OCI-LY7 (cell line): Measurements from ENCODE around the gene THRB. TPM values are rescaled to one million over a fixed set of nuclear protein-coding genes. Genes with fewer than 3 reads are reported as not detected.

Experiments
- BruUV-seq: library from RNA; stranded (reverse); fragments of 400-500 nt; replicated peaks from 2 replicates; lab custom pipeline; 2021; lab: Mats Ljungman, UMichigan
- CTCF ChIA-PET: fragments of 300-600 bp; sonication (Branson Sonifier 250); formaldehyde crosslinking; loops from one replicate; lab custom pipeline; 2022; ENCODE audit warnings: antibody characterized with exemption; ENCODE audit not compliant: unreplicated experiment; lab: Charles Lee
- POLR2A ChIA-PET: fragments of 300-600 bp; sonication (Branson Sonifier 250); formaldehyde crosslinking; loops from one replicate; lab custom pipeline; 2022; ENCODE audit warnings: antibody characterized with exemption; lab: Charles Lee
- DNase-seq: peaks from one replicate; pipeline ENCODE4 v3.0.0-alpha.2; 2015; ENCODE audit warnings: low spot score
- H2AFZ ChIP-seq: fragments of 200-600 bp; sonication (generic), shearing (Covaris generic); 2 replicates; pipeline ENCODE4 v1.6.1; 2014; ENCODE audit warnings: mild to moderate bottlenecking, antibody characterized with exemption, low read length, moderate library complexity
- H3K27ac ChIP-seq: fragments of 200-600 bp; sonication (generic); 2 replicates; pipeline ENCODE4 v1.5.1; 2014; ENCODE audit warnings: mixed run types, low read depth, mild to moderate bottlenecking, moderate library complexity, low read length, inconsistent platforms; ENCODE audit not compliant: poor library complexity, severe bottlenecking
- H3K36me3 ChIP-seq: fragments of 200-600 bp; sonication (generic); 2 replicates; pipeline ENCODE4 v1.6.1; 2014; ENCODE audit warnings: mild to moderate bottlenecking, antibody characterized with exemption, low read length, moderate library complexity, mixed read lengths; ENCODE audit not compliant: insufficient read depth
- H3K4me1 ChIP-seq: fragments of 200-600 bp; sonication (generic); 2 replicates; pipeline ENCODE4 v1.5.1; 2014; ENCODE audit warnings: mild to moderate bottlenecking, low read length; ENCODE audit not compliant: insufficient read depth, poor library complexity, severe bottlenecking
- H3K4me2 ChIP-seq: fragments of 200-600 bp; sonication (generic); 2 replicates; pipeline ENCODE4 v1.6.1; 2014; ENCODE audit warnings: mild to moderate bottlenecking, low read length
- H3K4me3 ChIP-seq: fragments of 200-600 bp; sonication (generic); 2 replicates; pipeline ENCODE4 v1.5.1; 2014; ENCODE audit warnings: mild to moderate bottlenecking, low read depth, low read length; ENCODE audit not compliant: poor library complexity, severe bottlenecking
- H3K79me2 ChIP-seq: fragments of 200-600 bp; sonication (generic); 2 replicates; pipeline ENCODE4 v1.6.1; 2016; ENCODE audit warnings: low read depth, mild to moderate bottlenecking, low read length, moderate library complexity, mixed read lengths; ENCODE audit not compliant: insufficient read depth
- H3K9me2 ChIP-seq: fragments of 200-600 bp; sonication (generic); 2 replicates; pipeline ENCODE4 v1.6.1; 2016; ENCODE audit warnings: mild to moderate bottlenecking, low read length, mixed read lengths; ENCODE audit not compliant: insufficient read depth
- H3K9me3 ChIP-seq: fragments of 200-600 bp; sonication (generic); 2 replicates; pipeline ENCODE4 v1.6.1; 2014; ENCODE audit warnings: mild to moderate bottlenecking, mixed run types, low read length, mixed read lengths
- H4K20me1 ChIP-seq: fragments of 200-600 bp; sonication (generic); 2 replicates; pipeline ENCODE4 v1.6.1; 2014; ENCODE audit warnings: mild to moderate bottlenecking, antibody characterized with exemption, low read length, moderate library complexity, mixed read lengths; ENCODE audit not compliant: insufficient read depth
- EZH2phosphoT487 ChIP-seq: fragments of 200-600 bp; sonication (generic); IDR thresholded peaks from 2 replicates; pipeline ENCODE4 v1.6.1; 2018; ENCODE audit warnings: low read depth, borderline replicate concordance, mild to moderate bottlenecking, mixed run types, antibody characterized with exemption, low read length, moderate library complexity, mixed read lengths
- intact Hi-C: fragments of 100-400 bp; cut with micrococcal nuclease; formaldehyde crosslinking; loops from one replicate; pipeline ENCODE4 v1.10.0; 2022; ENCODE audit not compliant: unreplicated experiment
- total RNA-seq, 2 experiments: library from RNA; depleted of rRNA in 1 of 2; stranded (reverse); fragments of >200 nt in 1 of 2; shearing (Covaris generic) in 1 of 2; gene quantifications; 2 replicates each; pipeline ENCODE4 v1.2.3, GENCODE V29; 2014 to 2022
- TF ChIP-seq, protein P1 (sequence below): fragments of 200-600 bp; sonication (generic); conservative IDR thresholded peaks from 2 replicates; pipeline ENCODE4 v1.5.1; 2014; ENCODE audit warnings: mild to moderate bottlenecking, antibody characterized with exemption, low read length, moderate library complexity, mixed read lengths

Gene THRB
- total RNA-seq, 2 experiments from 2014 or later = not detected

DNA sequence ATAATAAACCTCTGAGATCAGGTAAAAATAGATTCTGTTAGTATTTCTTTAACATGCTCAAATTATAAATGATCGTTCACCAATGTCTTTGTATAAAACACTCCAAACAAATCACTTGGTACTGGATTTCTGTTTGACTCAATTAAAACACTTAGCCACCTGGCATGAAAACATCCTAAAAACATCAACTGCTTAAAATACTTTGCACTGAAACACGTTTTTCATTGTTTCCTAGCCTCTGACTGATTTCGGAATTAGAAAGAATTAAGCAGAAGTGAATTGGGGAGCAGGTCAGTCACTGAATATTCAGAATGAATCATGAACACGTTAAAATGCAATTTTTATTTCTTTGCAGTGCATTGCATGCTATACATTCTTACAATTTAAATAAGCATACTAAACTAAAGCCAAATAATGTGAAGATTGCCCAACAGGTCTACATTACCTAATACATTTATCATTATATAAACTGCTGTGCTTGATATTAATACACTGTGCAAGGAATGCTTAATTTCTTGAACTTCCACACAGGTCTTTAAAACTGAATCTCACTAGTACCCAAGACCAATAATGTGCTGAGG is 1.6 kb downstream of the THRB start:
- Histone ChIP-seq H3K36me3 (no peaks in the 10 kb centered on the region), H4K20me1 (no peaks in the 10 kb centered on the region), H3K4me1 (no peaks in the 10 kb centered on the region), H3K27ac (no peak overlapping the region), H3K4me2 (no peak overlapping the region), H3K9me3 (no peaks in the 10 kb centered on the region), H3K79me2 (no peaks in the 10 kb centered on the region), H3K9me2 (no peaks in the 10 kb centered on the region), H3K4me3 (no peak overlapping the region), H2AFZ (no peak overlapping the region)
- ChIA-PET CTCF (no interaction called here), POLR2A (no interaction called here)
- no TSS peak for BruUV-seq
- TF ChIP-seq EZH2phosphoT487 = no peak
- TF ChIP-seq, protein P1, sequence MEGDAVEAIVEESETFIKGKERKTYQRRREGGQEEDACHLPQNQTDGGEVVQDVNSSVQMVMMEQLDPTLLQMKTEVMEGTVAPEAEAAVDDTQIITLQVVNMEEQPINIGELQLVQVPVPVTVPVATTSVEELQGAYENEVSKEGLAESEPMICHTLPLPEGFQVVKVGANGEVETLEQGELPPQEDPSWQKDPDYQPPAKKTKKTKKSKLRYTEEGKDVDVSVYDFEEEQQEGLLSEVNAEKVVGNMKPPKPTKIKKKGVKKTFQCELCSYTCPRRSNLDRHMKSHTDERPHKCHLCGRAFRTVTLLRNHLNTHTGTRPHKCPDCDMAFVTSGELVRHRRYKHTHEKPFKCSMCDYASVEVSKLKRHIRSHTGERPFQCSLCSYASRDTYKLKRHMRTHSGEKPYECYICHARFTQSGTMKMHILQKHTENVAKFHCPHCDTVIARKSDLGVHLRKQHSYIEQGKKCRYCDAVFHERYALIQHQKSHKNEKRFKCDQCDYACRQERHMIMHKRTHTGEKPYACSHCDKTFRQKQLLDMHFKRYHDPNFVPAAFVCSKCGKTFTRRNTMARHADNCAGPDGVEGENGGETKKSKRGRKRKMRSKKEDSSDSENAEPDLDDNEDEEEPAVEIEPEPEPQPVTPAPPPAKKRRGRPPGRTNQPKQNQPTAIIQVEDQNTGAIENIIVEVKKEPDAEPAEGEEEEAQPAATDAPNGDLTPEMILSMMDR = no peak
- DNase-seq = no peak
- intact Hi-C loops = no loop called here

DNA sequence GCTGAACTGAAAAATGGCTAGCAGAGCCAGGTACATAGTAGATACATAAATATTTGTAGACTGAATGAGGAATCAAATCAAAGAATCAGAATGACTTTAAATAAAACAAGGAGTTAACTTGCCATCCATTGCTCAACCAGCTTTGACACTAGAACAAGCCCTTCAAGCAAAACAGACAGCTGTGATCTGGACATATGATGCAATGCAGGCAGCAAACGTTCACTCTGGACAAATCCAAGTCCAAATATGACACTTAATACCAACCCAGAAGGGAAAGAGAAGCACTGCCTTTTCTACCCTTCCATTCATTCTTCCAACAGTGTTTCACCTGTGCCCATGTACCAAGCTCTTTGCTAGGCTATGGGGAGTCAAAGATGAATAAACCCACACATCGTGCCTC is 4.5 kb downstream of the THRB start:
- Histone ChIP-seq H3K4me2 (no peak overlapping the region), H2AFZ (no peak overlapping the region), H3K36me3 (no peaks in the 10 kb centered on the region), H3K27ac (no peak overlapping the region), H3K9me3 (no peaks in the 10 kb centered on the region), H3K4me1 (no peaks in the 10 kb centered on the region), H4K20me1 (no peaks in the 10 kb centered on the region), H3K9me2 (no peaks in the 10 kb centered on the region), H3K4me3 (no peak overlapping the region), H3K79me2 (no peaks in the 10 kb centered on the region)
- ChIA-PET POLR2A (no interaction called here), CTCF (no interaction called here)
- intact Hi-C loops = no loop called here
- DNase-seq = no peak
- no TSS peak for BruUV-seq
- TF ChIP-seq, protein P1 = no peak
- TF ChIP-seq EZH2phosphoT487 = no peak

GRCh38 chr3:24487325-24488262 is 7.1 kb downstream of the THRB start:
- no peak overlapping the region for H3K27ac ChIP-seq
- DNase-seq = no peak
- no peaks in the 10 kb centered on the region for H3K36me3 ChIP-seq
- H3K4me1 ChIP-seq = no peaks in the 10 kb centered on the region
- ChIA-PET CTCF (no interaction called here), POLR2A (no interaction called here)
- H3K9me3 ChIP-seq = no peaks in the 10 kb centered on the region
- H3K79me2 ChIP-seq = no peaks in the 10 kb centered on the region
- no peaks in the 10 kb centered on the region for H4K20me1 ChIP-seq
- TF ChIP-seq, protein P1 = no peak
- no peak for TF ChIP-seq EZH2phosphoT487
- H3K4me2 ChIP-seq = no peak overlapping the region
- no peak overlapping the region for H2AFZ ChIP-seq
- intact Hi-C loops = no loop called here
- no peaks in the 10 kb centered on the region for H3K9me2 ChIP-seq
- no peak overlapping the region for H3K4me3 ChIP-seq
- no TSS peak for BruUV-seq
